ENCODE results near the gene RNF44. TPM values are rescaled to one million over a fixed set of nuclear protein-coding genes. Genes with fewer than 3 reads are reported as not detected.

Gene RNF44
- total RNA-seq, 1 donor from 2014 or later, result 322 TPM

DNA sequence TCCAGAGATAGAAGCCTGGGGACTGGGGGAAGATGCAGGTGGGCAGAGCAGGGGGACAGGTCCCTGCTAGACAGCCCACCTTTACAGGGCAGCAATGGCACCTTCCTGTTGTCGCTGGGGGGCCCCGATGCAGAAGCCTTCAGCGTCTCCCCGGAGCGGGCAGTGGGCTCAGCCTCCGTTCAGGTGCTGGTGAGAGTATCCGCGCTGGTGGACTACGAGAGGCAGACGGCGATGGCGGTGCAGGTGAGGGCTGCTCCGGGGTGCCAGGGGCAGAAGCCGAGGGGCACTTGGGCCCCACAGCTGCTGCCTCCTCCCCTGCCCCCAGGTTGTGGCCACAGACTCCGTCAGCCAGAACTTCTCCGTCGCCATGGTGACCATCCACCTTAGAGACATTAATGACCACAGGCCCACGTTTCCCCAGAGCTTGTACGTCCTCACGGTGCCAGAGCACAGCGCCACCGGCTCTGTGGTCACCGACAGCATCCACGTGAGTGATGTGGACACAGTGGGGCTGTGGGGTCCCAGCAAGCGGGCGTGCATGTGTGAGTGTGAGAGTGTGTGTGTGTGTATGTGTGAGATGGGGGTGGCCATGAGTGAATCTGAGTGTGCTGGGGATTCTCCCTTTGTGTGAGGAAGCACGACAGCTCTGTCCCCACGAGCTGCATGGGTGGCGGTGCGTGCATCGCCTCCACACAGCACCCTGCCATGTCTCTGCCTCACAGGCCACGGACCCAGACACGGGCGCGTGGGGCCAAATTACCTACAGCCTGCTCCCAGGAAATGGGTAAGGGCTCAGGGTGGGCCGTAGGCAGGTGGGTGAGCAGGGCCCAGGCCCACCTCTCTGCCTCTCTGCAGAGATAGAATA, 40.3 kb upstream of the RNF44 start:
- peaks cover 4% of the 10 kb centered on the region for H3K4me1 Mint-ChIP-seq (ENCODE audit: low read depth, unreplicated experiment)
- TF ChIP-seq, protein P1, sequence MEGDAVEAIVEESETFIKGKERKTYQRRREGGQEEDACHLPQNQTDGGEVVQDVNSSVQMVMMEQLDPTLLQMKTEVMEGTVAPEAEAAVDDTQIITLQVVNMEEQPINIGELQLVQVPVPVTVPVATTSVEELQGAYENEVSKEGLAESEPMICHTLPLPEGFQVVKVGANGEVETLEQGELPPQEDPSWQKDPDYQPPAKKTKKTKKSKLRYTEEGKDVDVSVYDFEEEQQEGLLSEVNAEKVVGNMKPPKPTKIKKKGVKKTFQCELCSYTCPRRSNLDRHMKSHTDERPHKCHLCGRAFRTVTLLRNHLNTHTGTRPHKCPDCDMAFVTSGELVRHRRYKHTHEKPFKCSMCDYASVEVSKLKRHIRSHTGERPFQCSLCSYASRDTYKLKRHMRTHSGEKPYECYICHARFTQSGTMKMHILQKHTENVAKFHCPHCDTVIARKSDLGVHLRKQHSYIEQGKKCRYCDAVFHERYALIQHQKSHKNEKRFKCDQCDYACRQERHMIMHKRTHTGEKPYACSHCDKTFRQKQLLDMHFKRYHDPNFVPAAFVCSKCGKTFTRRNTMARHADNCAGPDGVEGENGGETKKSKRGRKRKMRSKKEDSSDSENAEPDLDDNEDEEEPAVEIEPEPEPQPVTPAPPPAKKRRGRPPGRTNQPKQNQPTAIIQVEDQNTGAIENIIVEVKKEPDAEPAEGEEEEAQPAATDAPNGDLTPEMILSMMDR (IDR thresholded peaks at IDR 0.05; ENCODE audit: partially characterized antibody, unreplicated experiment), result no peak
- H3K9me3 Mint-ChIP-seq (ENCODE audit: unreplicated experiment), result peaks cover 5% of the 10 kb centered on the region
- no peak overlapping the region for H3K27ac Mint-ChIP-seq (ENCODE audit: unreplicated experiment)
- no peak for DNase-seq
- no peaks in the 10 kb centered on the region for H3K36me3 Mint-ChIP-seq (ENCODE audit: unreplicated experiment)
- H3K27me3 Mint-ChIP-seq (ENCODE audit: unreplicated experiment), result peaks cover 12% of the 10 kb centered on the region
- no peak overlapping the region for H3K4me3 Mint-ChIP-seq (ENCODE audit: unreplicated experiment)

DNA sequence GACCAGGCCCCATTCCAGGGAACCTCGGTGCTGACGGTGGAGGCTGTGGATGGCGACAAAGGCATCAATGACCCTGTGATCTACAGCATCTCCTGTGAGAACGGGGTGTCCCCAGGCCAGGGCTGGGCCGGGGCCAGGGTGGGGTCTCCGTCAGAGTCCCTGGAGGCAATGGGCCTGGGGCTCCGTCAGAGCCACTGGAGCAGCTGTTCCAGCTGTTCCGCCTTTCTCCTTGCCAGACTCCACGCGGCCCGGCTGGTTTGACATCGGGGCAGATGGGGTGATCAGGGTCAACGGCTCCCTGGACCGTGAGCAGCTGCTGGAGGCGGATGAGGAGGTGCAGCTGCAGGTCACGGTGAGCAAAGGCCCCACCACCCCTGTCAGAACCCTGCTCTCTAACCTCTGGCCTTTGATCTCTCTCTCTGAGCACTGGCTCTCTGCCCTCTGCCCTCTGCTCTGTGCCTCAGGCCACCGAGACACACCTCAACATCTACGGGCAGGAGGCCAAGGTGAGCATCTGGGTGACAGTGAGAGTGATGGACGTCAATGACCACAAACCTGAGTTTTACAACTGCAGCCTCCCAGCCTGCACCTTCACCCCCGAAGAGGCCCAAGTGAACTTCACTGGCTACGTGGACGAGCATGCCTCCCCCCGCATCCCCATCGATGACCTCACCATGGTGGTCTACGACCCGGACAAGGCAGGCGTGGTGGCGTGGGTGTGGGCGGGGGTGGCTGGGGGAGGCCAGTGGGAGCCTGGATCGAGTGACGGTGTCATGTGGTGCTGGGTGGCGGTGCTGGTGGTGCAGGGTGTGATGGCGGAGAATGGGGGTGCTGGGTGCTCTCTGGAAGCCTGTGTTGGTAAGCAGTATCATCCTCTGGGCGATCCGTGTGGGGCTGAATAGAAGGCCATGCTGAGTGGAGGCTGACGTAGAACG, 38.6 kb upstream of the RNF44 start:
- TF ChIP-seq, protein P1 (IDR thresholded peaks at IDR 0.05; ENCODE audit: partially characterized antibody, unreplicated experiment), result no peak
- DNase-seq, result no peak
- peaks cover 5% of the 10 kb centered on the region for H3K9me3 Mint-ChIP-seq (ENCODE audit: unreplicated experiment)
- no peak overlapping the region for H3K27ac Mint-ChIP-seq (ENCODE audit: unreplicated experiment)
- peaks cover 9% of the 10 kb centered on the region for H3K27me3 Mint-ChIP-seq (ENCODE audit: unreplicated experiment)
- H3K4me1 Mint-ChIP-seq (ENCODE audit: low read depth, unreplicated experiment), result peaks cover 4% of the 10 kb centered on the region
- H3K36me3 Mint-ChIP-seq (ENCODE audit: unreplicated experiment), result no peaks in the 10 kb centered on the region
- H3K4me3 Mint-ChIP-seq (ENCODE audit: unreplicated experiment), result no peak overlapping the region

- Mint-ChIP-seq H3K36me3 (ENCODE audit: unreplicated experiment) (no peaks in the 10 kb centered on the region), H3K4me3 (ENCODE audit: unreplicated experiment) (no peak overlapping the region), H3K27ac (ENCODE audit: unreplicated experiment) (no peak overlapping the region), H3K4me1 (ENCODE audit: low read depth, unreplicated experiment) (peaks cover 4% of the 10 kb centered on the region), H3K9me3 (ENCODE audit: unreplicated experiment) (peaks cover 5% of the 10 kb centered on the region), H3K27me3 (ENCODE audit: unreplicated experiment) (peaks cover 9% of the 10 kb centered on the region)
- DNase-seq, result no peak
- TF ChIP-seq, protein P1 (IDR thresholded peaks at IDR 0.05; ENCODE audit: partially characterized antibody, unreplicated experiment), result no peak
Observed at GRCh38 chr5:176575066-176575465, 37.9 kb upstream of the RNF44 start.

GRCh38 chr5:176574297-176574591, 37.0 kb upstream of the RNF44 start:
- H3K27ac Mint-ChIP-seq (ENCODE audit: unreplicated experiment), result no peak overlapping the region
- no peaks in the 10 kb centered on the region for H3K36me3 Mint-ChIP-seq (ENCODE audit: unreplicated experiment)
- H3K27me3 Mint-ChIP-seq (ENCODE audit: unreplicated experiment), result peaks cover 6% of the 10 kb centered on the region
- H3K4me3 Mint-ChIP-seq (ENCODE audit: unreplicated experiment), result no peak overlapping the region
- DNase-seq, result no peak
- TF ChIP-seq, protein P1 (IDR thresholded peaks at IDR 0.05; ENCODE audit: partially characterized antibody, unreplicated experiment), result peak; percentile 44
- peaks cover 4% of the 10 kb centered on the region for H3K4me1 Mint-ChIP-seq (ENCODE audit: low read depth, unreplicated experiment)
- no peaks in the 10 kb centered on the region for H3K9me3 Mint-ChIP-seq (ENCODE audit: unreplicated experiment)

Data from glutamatergic neuron (in vitro differentiated cells).